ENCODE results near the gene NR6A1. TPM values are rescaled to one million over a fixed set of nuclear protein-coding genes. Genes with fewer than 3 reads are reported as not detected.

Gene NR6A1
- total RNA-seq, 2 experiments from 2014 or later = 17.5 to 23.0 TPM

GRCh38 chr9:124606027-124606426 is 165.1 kb downstream of the NR6A1 start:
- Histone ChIP-seq H3K4me2 (ENCODE audit: low read length) (no peak overlapping the region), H3K36me3 (ENCODE audit: insufficient read depth, low read length) (no peaks in the 10 kb centered on the region), H3K79me2 (ENCODE audit: insufficient read depth, low read depth, low read length) (no peaks in the 10 kb centered on the region), H3K9me3 (ENCODE audit: low read length) (no peaks in the 10 kb centered on the region), H3K4me3 (ENCODE audit: low read depth, low read length, poor library complexity, severe bottlenecking) (no peak overlapping the region), H3K9me2 (ENCODE audit: insufficient read depth, low read length) (no peaks in the 10 kb centered on the region), H3K4me1 (ENCODE audit: insufficient read depth, low read length, poor library complexity, severe bottlenecking) (no peaks in the 10 kb centered on the region), H2AFZ (ENCODE audit: low read length) (no peak overlapping the region), H4K20me1 (ENCODE audit: insufficient read depth, low read length) (no peaks in the 10 kb centered on the region), H3K27ac (ENCODE audit: low read depth, low read length, poor library complexity, severe bottlenecking) (no peak overlapping the region)
- DNase-seq (ENCODE audit: low spot score) = no peak
- BruUV-seq (replicated peaks) = no TSS peak
- POLR2A ChIA-PET = interaction anchor here (0.5 kb wide), 1 partner anchor 17 kb away, joined by 3 read pairs; no protein-coding TSS in a partner anchor
- no peak for TF ChIP-seq CTCF (conservative IDR thresholded peaks at IDR 0.05; ENCODE audit: low read length)
- no peak for TF ChIP-seq EZH2phosphoT487 (IDR thresholded peaks at IDR 0.05; ENCODE audit: borderline replicate concordance, low read depth, low read length)
- CTCF ChIA-PET (ENCODE audit: unreplicated experiment) = no interaction called here
- intact Hi-C loops (cut with micrococcal nuclease; ENCODE audit: unreplicated experiment) = no loop called here

GRCh38 chr9:124605258-124605657 is 165.9 kb downstream of the NR6A1 start:
- no peaks in the 10 kb centered on the region for H3K36me3 ChIP-seq (ENCODE audit: insufficient read depth, low read length)
- no peak overlapping the region for H3K27ac ChIP-seq (ENCODE audit: low read depth, low read length, poor library complexity, severe bottlenecking)
- no TSS peak for BruUV-seq (replicated peaks)
- no peaks in the 10 kb centered on the region for H3K4me1 ChIP-seq (ENCODE audit: insufficient read depth, low read length, poor library complexity, severe bottlenecking)
- H3K9me3 ChIP-seq (ENCODE audit: low read length) = no peaks in the 10 kb centered on the region
- TF ChIP-seq EZH2phosphoT487 (IDR thresholded peaks at IDR 0.05; ENCODE audit: borderline replicate concordance, low read depth, low read length) (no peak), CTCF (conservative IDR thresholded peaks at IDR 0.05; ENCODE audit: low read length) (no peak)
- H3K4me3 ChIP-seq (ENCODE audit: low read depth, low read length, poor library complexity, severe bottlenecking) = no peak overlapping the region
- CTCF ChIA-PET (ENCODE audit: unreplicated experiment) = no interaction called here
- no peaks in the 10 kb centered on the region for H3K9me2 ChIP-seq (ENCODE audit: insufficient read depth, low read length)
- no peak overlapping the region for H2AFZ ChIP-seq (ENCODE audit: low read length)
- DNase-seq (ENCODE audit: low spot score) = no peak
- intact Hi-C loops (cut with micrococcal nuclease; ENCODE audit: unreplicated experiment) = no loop called here
- no peaks in the 10 kb centered on the region for H4K20me1 ChIP-seq (ENCODE audit: insufficient read depth, low read length)
- POLR2A ChIA-PET = no interaction called here
- no peaks in the 10 kb centered on the region for H3K79me2 ChIP-seq (ENCODE audit: insufficient read depth, low read depth, low read length)
- H3K4me2 ChIP-seq (ENCODE audit: low read length) = no peak overlapping the region

GRCh38 chr9:124602632-124603031 is 168.5 kb downstream of the NR6A1 start:
- CTCF ChIA-PET (ENCODE audit: unreplicated experiment) = no interaction called here
- intact Hi-C loops (cut with micrococcal nuclease; ENCODE audit: unreplicated experiment) = no loop called here
- Histone ChIP-seq H3K4me2 (ENCODE audit: low read length) (no peak overlapping the region), H4K20me1 (ENCODE audit: insufficient read depth, low read length) (no peaks in the 10 kb centered on the region), H3K9me2 (ENCODE audit: insufficient read depth, low read length) (no peaks in the 10 kb centered on the region), H3K4me1 (ENCODE audit: insufficient read depth, low read length, poor library complexity, severe bottlenecking) (no peaks in the 10 kb centered on the region), H3K27ac (ENCODE audit: low read depth, low read length, poor library complexity, severe bottlenecking) (no peak overlapping the region), H3K36me3 (ENCODE audit: insufficient read depth, low read length) (no peaks in the 10 kb centered on the region), H3K4me3 (ENCODE audit: low read depth, low read length, poor library complexity, severe bottlenecking) (no peak overlapping the region), H3K79me2 (ENCODE audit: insufficient read depth, low read depth, low read length) (no peaks in the 10 kb centered on the region), H2AFZ (ENCODE audit: low read length) (no peak overlapping the region), H3K9me3 (ENCODE audit: low read length) (no peaks in the 10 kb centered on the region)
- POLR2A ChIA-PET = no interaction called here
- TF ChIP-seq EZH2phosphoT487 (IDR thresholded peaks at IDR 0.05; ENCODE audit: borderline replicate concordance, low read depth, low read length) = no peak
- no peak for TF ChIP-seq CTCF (conservative IDR thresholded peaks at IDR 0.05; ENCODE audit: low read length)
- DNase-seq (ENCODE audit: low spot score) = no peak
- BruUV-seq (replicated peaks) = no TSS peak
